MM.1S (cell line): ENCODE measurements around the gene RAB32.

Source experiments
- DNase-seq: peaks from one replicate; pipeline ENCODE4 v3.0.0-alpha.2; 2015
- H2AFZ ChIP-seq: fragments of 300-600 bp; sonication (generic); 2 replicates; pipeline ENCODE4 v1.6.0; 2016; ENCODE audit warnings: antibody characterized with exemption, low read length
- H3F3A ChIP-seq: fragments of 300-600 bp; sonication (generic); 2 replicates; pipeline ENCODE4 v1.6.1; 2016; ENCODE audit warnings: mild to moderate bottlenecking, antibody characterized with exemption, low read length, moderate library complexity, mixed read lengths; ENCODE audit not compliant: insufficient read depth
- H3K27ac ChIP-seq: fragments of 300-600 bp; sonication (generic); 2 replicates; pipeline ENCODE4 v1.5.1; 2016; ENCODE audit warnings: mild to moderate bottlenecking, low read length
- H3K27me3 ChIP-seq: fragments of 300-600 bp; sonication (generic); replicated peaks from 2 replicates; pipeline ENCODE4 v1.6.0; 2016; ENCODE audit warnings: low read length; ENCODE audit not compliant: insufficient read depth
- H3K36me3 ChIP-seq: fragments of 300-600 bp; sonication (generic); replicated peaks from 2 replicates; pipeline ENCODE4 v1.6.1; 2016; ENCODE audit warnings: mild to moderate bottlenecking, low read length, mixed read lengths; ENCODE audit not compliant: insufficient read depth
- H3K4me1 ChIP-seq: fragments of 300-600 bp; sonication (generic); 2 replicates; pipeline ENCODE4 v1.6.1; 2016; ENCODE audit warnings: low read length, mixed read lengths
- H3K4me2 ChIP-seq: fragments of 300-600 bp; sonication (generic); 2 replicates; pipeline ENCODE4 v1.6.0; 2016; ENCODE audit warnings: low read depth, low read length
- H3K4me3 ChIP-seq: fragments of 300-600 bp; sonication (generic); 2 replicates; pipeline ENCODE4 v1.5.1; 2016; ENCODE audit warnings: low read length, mixed read lengths
- H3K79me2 ChIP-seq: fragments of 300-600 bp; sonication (generic); 2 replicates; pipeline ENCODE4 v1.6.1; 2016; ENCODE audit warnings: mixed run types, low read length, mixed read lengths
- H3K9ac ChIP-seq: fragments of 300-600 bp; sonication (generic); 2 replicates; pipeline ENCODE4 v1.6.1; 2016; ENCODE audit warnings: low read length, mixed read lengths
- H3K9me2 ChIP-seq: fragments of 300-600 bp; sonication (generic); replicated peaks from 2 replicates; pipeline ENCODE4 v1.6.1; 2016; ENCODE audit warnings: mild to moderate bottlenecking, low read length, mixed read lengths; ENCODE audit not compliant: insufficient read depth
- H3K9me3 ChIP-seq: fragments of 300-600 bp; sonication (generic); replicated peaks from 2 replicates; pipeline ENCODE4 v1.6.1; 2016; ENCODE audit warnings: mild to moderate bottlenecking, low read length, mixed read lengths; ENCODE audit not compliant: insufficient read depth
- H4K20me1 ChIP-seq: fragments of 300-600 bp; sonication (generic); 2 replicates; pipeline ENCODE4 v1.6.1; 2016; ENCODE audit warnings: mild to moderate bottlenecking, low read length, moderate library complexity, mixed read lengths; ENCODE audit not compliant: insufficient read depth
- EZH2 ChIP-seq: fragments of 300-600 bp; sonication (generic); optimal IDR thresholded peaks from 2 replicates; pipeline ENCODE3; 2017; ENCODE audit warnings: low read depth, mild to moderate bottlenecking, antibody characterized with exemption, low read length, mixed read lengths
- EZH2phosphoT487 ChIP-seq: fragments of 300-600 bp; sonication (generic); IDR thresholded peaks from 2 replicates; pipeline ENCODE4 v1.6.1; 2018; ENCODE audit warnings: antibody characterized with exemption, low read length
- TF ChIP-seq, protein P1 (sequence below): fragments of 300-600 bp; sonication (generic); IDR thresholded peaks from 2 replicates; pipeline ENCODE4 v1.5.1; 2016; ENCODE audit warnings: antibody characterized with exemption, low read length, mixed read lengths

Gene RAB32

DNA sequence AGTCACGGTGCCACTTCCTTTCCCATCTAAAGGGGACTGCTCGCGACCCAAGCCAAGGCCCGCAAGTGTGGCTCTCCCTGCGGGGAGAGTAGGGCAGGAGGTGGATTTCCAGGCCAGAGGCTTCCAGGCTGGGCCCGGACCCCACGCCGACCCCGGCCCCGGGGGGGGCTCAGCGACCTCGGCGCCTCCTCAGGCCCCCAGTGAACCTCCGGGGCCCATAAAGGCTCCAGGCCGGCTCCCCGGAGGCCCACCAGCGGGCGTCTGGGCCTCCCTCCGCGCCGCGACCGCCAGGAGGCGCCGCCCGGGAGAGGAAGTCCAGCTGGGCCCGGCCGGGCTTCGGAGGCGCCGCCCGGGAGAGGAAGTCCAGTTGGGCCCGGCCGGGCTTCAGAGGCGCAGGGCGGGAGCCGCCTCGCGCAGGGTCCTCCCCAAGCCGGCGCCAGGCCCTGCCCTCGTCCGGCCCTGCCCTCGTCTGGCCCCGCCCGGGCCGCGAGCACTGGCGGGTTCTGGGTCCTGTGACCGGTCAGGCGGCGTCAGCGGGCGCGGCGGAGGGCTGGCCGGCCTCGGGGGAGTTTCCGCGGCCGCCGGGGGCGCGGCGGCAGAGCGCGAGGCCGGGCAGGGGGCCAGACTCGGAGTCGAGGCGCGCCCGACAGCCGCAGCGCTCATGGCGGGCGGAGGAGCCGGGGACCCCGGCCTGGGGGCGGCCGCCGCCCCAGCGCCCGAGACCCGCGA lies at the start of gene RAB32:
Gene RAB32, plus strand, starts transcription at position 623 of the 729 bp plus-strand sequence. Its CDS starts 39 bp downstream, at position 662.
- Histone ChIP-seq H4K20me1 (no peaks in the 10 kb centered on the region), H3F3A (no peaks in the 10 kb centered on the region), H3K9ac (peak within 1 kb of the TSS; percentile 23; the same call in 1 of the 2 replicates), H3K9me2 (no peaks in the 10 kb centered on the region), H3K79me2 (no peaks in the 10 kb centered on the region), H3K4me1 (no peaks in the 10 kb centered on the region), H2AFZ (0 out of 2 replicates have a peak within 1 kb of the TSS, but pooled peaks have one; percentile 31), H3K4me3 (peak within 1 kb of the TSS; percentile 43; the same call in 1 of the 2 replicates), H3K36me3 (no peaks in the 10 kb centered on the region), H3K27me3 (no peaks in the 10 kb centered on the region), H3K9me3 (no peaks in the 10 kb centered on the region), H3K4me2 (peak within 1 kb of the TSS; percentile 12; the same call in 1 of the 2 replicates), H3K27ac (no peak within 1 kb of the TSS)
- peak; percentile 45 for DNase-seq
- TF ChIP-seq EZH2 (no peak), EZH2phosphoT487 (no peak)
- TF ChIP-seq, protein P1, sequence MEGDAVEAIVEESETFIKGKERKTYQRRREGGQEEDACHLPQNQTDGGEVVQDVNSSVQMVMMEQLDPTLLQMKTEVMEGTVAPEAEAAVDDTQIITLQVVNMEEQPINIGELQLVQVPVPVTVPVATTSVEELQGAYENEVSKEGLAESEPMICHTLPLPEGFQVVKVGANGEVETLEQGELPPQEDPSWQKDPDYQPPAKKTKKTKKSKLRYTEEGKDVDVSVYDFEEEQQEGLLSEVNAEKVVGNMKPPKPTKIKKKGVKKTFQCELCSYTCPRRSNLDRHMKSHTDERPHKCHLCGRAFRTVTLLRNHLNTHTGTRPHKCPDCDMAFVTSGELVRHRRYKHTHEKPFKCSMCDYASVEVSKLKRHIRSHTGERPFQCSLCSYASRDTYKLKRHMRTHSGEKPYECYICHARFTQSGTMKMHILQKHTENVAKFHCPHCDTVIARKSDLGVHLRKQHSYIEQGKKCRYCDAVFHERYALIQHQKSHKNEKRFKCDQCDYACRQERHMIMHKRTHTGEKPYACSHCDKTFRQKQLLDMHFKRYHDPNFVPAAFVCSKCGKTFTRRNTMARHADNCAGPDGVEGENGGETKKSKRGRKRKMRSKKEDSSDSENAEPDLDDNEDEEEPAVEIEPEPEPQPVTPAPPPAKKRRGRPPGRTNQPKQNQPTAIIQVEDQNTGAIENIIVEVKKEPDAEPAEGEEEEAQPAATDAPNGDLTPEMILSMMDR, result peak; percentile 22; the same call in 1 of the 2 replicates

DNA sequence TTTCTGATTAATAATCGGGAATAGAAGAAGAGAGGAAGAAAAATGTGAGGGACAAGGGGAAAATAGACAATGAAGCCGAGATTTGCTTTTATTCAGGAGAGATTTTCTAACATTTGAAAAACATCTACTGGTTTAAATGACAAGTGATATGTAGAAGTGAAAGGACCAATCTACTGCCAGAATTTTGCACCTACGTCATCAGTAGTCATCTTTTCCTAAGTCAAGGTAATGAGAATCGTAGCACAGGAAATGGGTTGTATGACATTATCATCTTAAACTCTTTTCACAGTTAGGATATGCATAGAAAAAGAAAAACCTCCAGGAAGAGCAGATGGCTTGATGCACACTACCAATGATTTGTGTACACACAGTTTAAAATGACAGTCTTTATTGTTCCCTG lies 45.3 kb upstream of the RAB32 start:
- no peak overlapping the region for H2AFZ ChIP-seq
- no peaks in the 10 kb centered on the region for H3K79me2 ChIP-seq
- no peaks in the 10 kb centered on the region for H4K20me1 ChIP-seq
- no peak overlapping the region for H3K4me2 ChIP-seq
- no peaks in the 10 kb centered on the region for H3K4me1 ChIP-seq
- no peaks in the 10 kb centered on the region for H3F3A ChIP-seq
- no peak overlapping the region for H3K4me3 ChIP-seq
- TF ChIP-seq EZH2 (no peak), EZH2phosphoT487 (no peak)
- TF ChIP-seq, protein P1, result no peak
- no peaks in the 10 kb centered on the region for H3K9me2 ChIP-seq
- DNase-seq, result no peak
- no peak overlapping the region for H3K9ac ChIP-seq
- H3K9me3 ChIP-seq, result no peaks in the 10 kb centered on the region
- no peaks in the 10 kb centered on the region for H3K27me3 ChIP-seq
- no peak overlapping the region for H3K27ac ChIP-seq
- no peaks in the 10 kb centered on the region for H3K36me3 ChIP-seq

DNA sequence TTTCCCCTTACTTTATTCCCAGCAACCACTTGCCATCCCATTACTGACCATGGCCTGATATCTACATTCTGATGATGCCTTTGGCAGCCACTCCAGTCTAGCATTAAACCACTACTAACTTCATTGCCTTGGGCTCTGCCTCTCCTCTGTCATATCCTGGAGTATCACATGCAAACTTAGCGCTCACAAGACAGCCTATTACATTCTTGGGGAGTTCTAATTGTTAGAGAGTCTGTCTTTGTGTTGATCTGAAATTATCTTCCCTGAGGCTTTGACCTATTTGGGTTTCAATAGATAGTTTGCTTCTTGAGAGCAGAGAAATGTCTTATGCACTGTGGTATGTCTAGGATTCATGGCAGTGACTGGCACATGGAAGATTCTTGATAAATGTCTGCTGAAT lies 40.5 kb upstream of the RAB32 start:
- no peak for DNase-seq
- no peaks in the 10 kb centered on the region for H4K20me1 ChIP-seq
- H3K4me1 ChIP-seq, result no peaks in the 10 kb centered on the region
- no peaks in the 10 kb centered on the region for H3K9me2 ChIP-seq
- no peak overlapping the region for H2AFZ ChIP-seq
- H3K36me3 ChIP-seq, result no peaks in the 10 kb centered on the region
- H3K4me3 ChIP-seq, result no peak overlapping the region
- no peaks in the 10 kb centered on the region for H3K9me3 ChIP-seq
- no peak overlapping the region for H3K9ac ChIP-seq
- H3F3A ChIP-seq, result no peaks in the 10 kb centered on the region
- H3K79me2 ChIP-seq, result no peaks in the 10 kb centered on the region
- H3K27ac ChIP-seq, result no peak overlapping the region
- no peak for TF ChIP-seq EZH2phosphoT487
- no peak for TF ChIP-seq EZH2
- TF ChIP-seq, protein P1, result no peak
- H3K27me3 ChIP-seq, result no peaks in the 10 kb centered on the region
- no peak overlapping the region for H3K4me2 ChIP-seq
